HepG2 (cell line): ENCODE data around the gene HNRNPH3.

Source experiments
- ATRX ChIP-seq: sonication (generic); formaldehyde crosslinking; IDR thresholded peaks from 2 replicates; pipeline ENCODE4 v1.4.0; 2020; ENCODE audit warnings: missing genetic modification reagents, borderline replicate concordance
- SMARCE1 ChIP-seq: fragments of 450-650 bp; IDR thresholded peaks from 2 replicates; pipeline ENCODE4 v1.6.1; 2017; ENCODE audit warnings: borderline replicate concordance
- ZNF180 ChIP-seq: sonication (generic); formaldehyde crosslinking; IDR thresholded peaks from 2 replicates; pipeline ENCODE4 v1.4.0; 2020; ENCODE audit warnings: low read depth, missing genetic modification reagents, borderline replicate concordance

DNA sequence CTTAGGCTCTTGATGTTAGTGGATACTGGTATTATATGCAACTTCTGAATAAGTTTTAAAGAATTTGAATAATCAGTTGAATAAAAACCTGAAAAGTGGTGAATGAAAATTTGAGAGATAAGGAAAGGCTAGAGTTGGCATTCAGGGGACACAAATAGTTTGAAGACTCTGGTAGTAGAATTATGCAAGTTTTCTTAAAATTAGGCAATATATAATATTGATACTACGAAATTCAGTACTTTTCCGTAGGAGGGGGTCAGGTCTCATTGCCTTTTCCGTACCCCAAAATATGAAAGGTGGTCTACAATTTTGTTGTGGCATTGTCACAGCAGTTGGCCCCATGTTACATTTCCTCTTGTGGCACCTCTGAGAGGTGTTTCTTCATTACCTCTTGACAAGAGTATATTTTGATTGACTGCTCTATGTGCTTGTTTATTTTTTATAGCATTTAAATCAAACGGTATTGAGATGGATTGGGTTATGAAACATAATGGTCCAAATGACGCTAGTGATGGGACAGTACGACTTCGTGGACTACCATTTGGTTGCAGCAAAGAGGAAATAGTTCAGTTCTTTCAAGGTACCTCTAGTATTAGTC is 5.0 kb downstream of the HNRNPH3 start:
- no peak for TF ChIP-seq ATRX (CRISPR knock-in tag)
- TF ChIP-seq ZNF180 (CRISPR knock-in tag): no peak
- no peak for TF ChIP-seq SMARCE1
